Choroid plexus epithelial cell (primary cell): ENCODE data around the gene NFYA.

Source experiments
- DNase-seq: peaks from one replicate; pipeline ENCODE4 v3.0.0-alpha.2; 2010; ENCODE audit warnings: low read depth
- H3K4me3 ChIP-seq: 2 replicates; pipeline ENCODE4 v1.5.1; 2011; ENCODE audit warnings: low read depth, mild to moderate bottlenecking, control low read depth, low read length, moderate library complexity
- CTCF ChIP-seq: conservative IDR thresholded peaks from 2 replicates; pipeline ENCODE4 v1.5.1; 2011; ENCODE audit warnings: low read depth, mild to moderate bottlenecking, control low read depth, inconsistent platforms, low read length, moderate library complexity

The NFYA gene

GRCh38 chr6:41046084-41046483 lies 26.7 kb upstream of the NFYA start:
- no peak for DNase-seq
- no peak overlapping the region for H3K4me3 ChIP-seq
- no peak for TF ChIP-seq CTCF

- H3K4me3 ChIP-seq, result no peak overlapping the region
- no peak for DNase-seq
- no peak for TF ChIP-seq CTCF
These were observed 25.5 kb upstream of the NFYA start for GRCh38 chr6:41047306-41047705.

GRCh38 chr6:41047745-41048732 lies 24.7 kb upstream of the NFYA start:
- no peak for DNase-seq
- H3K4me3 ChIP-seq, result no peak overlapping the region
- no peak for TF ChIP-seq CTCF

- TF ChIP-seq CTCF, result no peak
- DNase-seq, result no peak
- no peak overlapping the region for H3K4me3 ChIP-seq
These were observed 23.3 kb upstream of the NFYA start for GRCh38 chr6:41049521-41049920.

- TF ChIP-seq CTCF, result no peak
- DNase-seq, result no peak
- H3K4me3 ChIP-seq, result no peak overlapping the region
These were observed 22.8 kb upstream of the NFYA start for GRCh38 chr6:41049955-41050354.

GRCh38 chr6:41050536-41050935 lies 22.2 kb upstream of the NFYA start:
- no peak for DNase-seq
- no peak for TF ChIP-seq CTCF

GRCh38 chr6:41051873-41052272 lies 20.9 kb upstream of the NFYA start:
- DNase-seq, result no peak
- H3K4me3 ChIP-seq, result no peak overlapping the region
- no peak for TF ChIP-seq CTCF

More at GRCh38 chr6:41050536-41050935, 22.2 kb upstream of the NFYA start:
- no peak overlapping the region for H3K4me3 ChIP-seq
